Mucosa of gallbladder (tissue), 1 donor: Measurements from ENCODE around the gene THSD4. TPM values are rescaled to one million over a fixed set of nuclear protein-coding genes. Genes with fewer than 3 reads are reported as not detected.

ENCODE experiments used
- DNase-seq: peaks from one replicate; pipeline ENCODE4 v3.0.0-alpha.2; 2020; ENCODE audit warnings: low spot score
- total RNA-seq: library from RNA; stranded (reverse); gene quantifications from one replicate; pipeline ENCODE4 v1.2.1, GENCODE V29; 2021
- donor health status: DM: no; HTN: no; CAD: no.

Gene THSD4
- total RNA-seq, 1 donor from 2014 or later, result 71.2 TPM

GRCh38 chr15:71097890-71098289, 17.4 kb upstream of the THSD4 start:
- DNase-seq, result no peak

- no peak for DNase-seq
Measured at GRCh38 chr15:71098920-71099319, 16.4 kb upstream of the THSD4 start.

- DNase-seq, result no peak
Measured at GRCh38 chr15:71103102-71103676, 12.1 kb upstream of the THSD4 start.

- DNase-seq, result no peak
Measured at GRCh38 chr15:71104636-71105035, 10.6 kb upstream of the THSD4 start.

- no peak for DNase-seq
Measured at GRCh38 chr15:71105444-71105843, 9.8 kb upstream of the THSD4 start.

- no peak for DNase-seq
Measured at GRCh38 chr15:71106802-71107500, 8.3 kb upstream of the THSD4 start.

- no peak for DNase-seq
Measured at GRCh38 chr15:71107501-71107815, 7.8 kb upstream of the THSD4 start.

- DNase-seq, result no peak
Measured at GRCh38 chr15:71109130-71109529, 6.1 kb upstream of the THSD4 start.

GRCh38 chr15:71109905-71110304, 5.4 kb upstream of the THSD4 start:
- no peak for DNase-seq

- no peak for DNase-seq
Measured at GRCh38 chr15:71110405-71111180, 4.7 kb upstream of the THSD4 start.

GRCh38 chr15:71111181-71111565, 4.1 kb upstream of the THSD4 start:
- no peak for DNase-seq

GRCh38 chr15:71111950-71112349, 3.3 kb upstream of the THSD4 start:
- no peak for DNase-seq

GRCh38 chr15:71112429-71112828, 2.8 kb upstream of the THSD4 start:
- no peak for DNase-seq

- DNase-seq, result no peak
Measured at GRCh38 chr15:71114066-71114680, 1.1 kb upstream of the THSD4 start.

- DNase-seq, result no peak
Measured at GRCh38 chr15:71115567-71116351, 488 bp downstream of the THSD4 start.

GRCh38 chr15:71116366-71116765, 1.1 kb downstream of the THSD4 start:
- no peak for DNase-seq

GRCh38 chr15:71116942-71117341, 1.7 kb downstream of the THSD4 start:
- DNase-seq, result no peak

GRCh38 chr15:71117714-71118305, 2.5 kb downstream of the THSD4 start:
- no peak for DNase-seq

GRCh38 chr15:71118345-71118744, 3.1 kb downstream of the THSD4 start:
- DNase-seq, result no peak

- DNase-seq, result no peak
Measured at GRCh38 chr15:71118881-71119632, 3.8 kb downstream of the THSD4 start.

GRCh38 chr15:71120428-71120944, 5.2 kb downstream of the THSD4 start:
- no peak for DNase-seq
